ENCODE results near the gene ARID1B. TPM values are rescaled to one million over a fixed set of nuclear protein-coding genes. Genes with fewer than 3 reads are reported as not detected.
"Not testable (repeated sequence)": the region's sequence is repeated elsewhere in the genome, so short reads cannot be mapped to it uniquely, and the experiment has no call there.

ARID1B gene
- polyA plus RNA-seq, 10 donors: 53.5 to 73.2 (median 62.9) TPM

GRCh38 chr6:157124485-157125254, 347.5 kb downstream of the ARID1B start:
- no peak for DNase-seq

GRCh38 chr6:157125531-157125930, 348.4 kb downstream of the ARID1B start:
- no peak for DNase-seq

- DNase-seq: no peak
Observed at GRCh38 chr6:157126183-157127098, 349.3 kb downstream of the ARID1B start.

- no peak for DNase-seq
Observed at GRCh38 chr6:157128235-157128775, 351.1 kb downstream of the ARID1B start.

GRCh38 chr6:157131250-157131649, 354.1 kb downstream of the ARID1B start:
- DNase-seq: no peak

GRCh38 chr6:157133856-157134255, 356.7 kb downstream of the ARID1B start:
- DNase-seq: no peak

- DNase-seq: no peak
Observed at GRCh38 chr6:157134402-157135047, 357.3 kb downstream of the ARID1B start.

GRCh38 chr6:157135691-157136090, 358.5 kb downstream of the ARID1B start:
- no peak for DNase-seq

GRCh38 chr6:157137501-157137900, 360.3 kb downstream of the ARID1B start:
- no peak for DNase-seq

GRCh38 chr6:157139054-157139708, 362.0 kb downstream of the ARID1B start:
- no peak for DNase-seq

- DNase-seq: peak in 2 of 3 donors; percentile 41 to 42
Observed at GRCh38 chr6:157143171-157143889, 366.2 kb downstream of the ARID1B start.

GRCh38 chr6:157143890-157144798, 367.0 kb downstream of the ARID1B start:
- peak in 1 of 3 donors; percentile 36 for DNase-seq

GRCh38 chr6:157144859-157145568, 367.8 kb downstream of the ARID1B start:
- DNase-seq: peak in 1 of 3 donors; percentile 56

- DNase-seq: no peak
Observed at GRCh38 chr6:157145656-157146285, 368.6 kb downstream of the ARID1B start.

- not testable (repeated sequence) for DNase-seq
Observed at GRCh38 chr6:157147054-157148026, 370.2 kb downstream of the ARID1B start.

GRCh38 chr6:157148391-157149323, 371.5 kb downstream of the ARID1B start:
- DNase-seq: peak; percentile 62 to 84 (median 83)

Measured in muscle of back (tissue), 11 donors.